HepG2 (cell line): ENCODE measurements around the gene MYADML2. TPM values are rescaled to one million over a fixed set of nuclear protein-coding genes. Genes with fewer than 3 reads are reported as not detected.

Source experiments
- FLYWCH1 ChIP-seq: sonication (generic); formaldehyde crosslinking; IDR thresholded peaks from 2 replicates; pipeline ENCODE4 v1.8.1; 2023; ENCODE audit warnings: mild to moderate bottlenecking, missing genetic modification reagents
- GFI1 ChIP-seq: sonication (generic); formaldehyde crosslinking; IDR thresholded peaks from 2 replicates; pipeline ENCODE4 v1.5.0; 2020; ENCODE audit warnings: missing genetic modification reagents, mild to moderate bottlenecking, borderline replicate concordance
- HOXD1 ChIP-seq: sonication (generic); formaldehyde crosslinking; IDR thresholded peaks from 2 replicates; pipeline ENCODE4 v1.5.0; 2020; ENCODE audit warnings: missing genetic modification reagents
- IRX3 ChIP-seq: sonication (generic); formaldehyde crosslinking; IDR thresholded peaks from 2 replicates; pipeline ENCODE4 v1.8.1; 2023; ENCODE audit warnings: mild to moderate bottlenecking, low read depth, missing genetic modification reagents, borderline replicate concordance
- NONO ChIP-seq, 2 experiments: fragments of 450-650 bp in 1 of 2; sonication (generic) in 1 of 2; formaldehyde crosslinking in 1 of 2; IDR thresholded peaks in 1 of 2; conservative IDR thresholded peaks in 1 of 2; 2 replicates each; pipeline versions ENCODE4 v1.6.1 to v1.8.0; 2017 to 2022; ENCODE audit warnings: mild to moderate bottlenecking in 1 of 2, missing genetic modification reagents in 1 of 2, moderate library complexity in 1 of 2
- RFX1 ChIP-seq: fragments of 450-650 bp; IDR thresholded peaks from 2 replicates; pipeline ENCODE4 v1.6.1; 2017
- SIN3B ChIP-seq: fragments of 150-350 bp; IDR thresholded peaks from 2 replicates; pipeline ENCODE4 v1.6.1; 2014; ENCODE audit warnings: low read length
- SIX1 ChIP-seq: sonication (generic); formaldehyde crosslinking; IDR thresholded peaks from 2 replicates; pipeline ENCODE4 v1.4.0; 2020; ENCODE audit warnings: missing genetic modification reagents, borderline replicate concordance
- SRSF4 ChIP-seq: fragments of 200-400 bp; formaldehyde crosslinking; IDR thresholded peaks from one replicate; pipeline ENCODE4 v1.6.1; 2018; ENCODE audit warnings: mild to moderate bottlenecking, low read depth, low read length, moderate library complexity; ENCODE audit not compliant: poor library complexity, severe bottlenecking
- TCF7 ChIP-seq: sonication (generic); IDR thresholded peaks from 2 replicates; pipeline ENCODE4 v1.6.1; 2016; ENCODE audit warnings: antibody characterized with exemption, low read depth
- ZFP36 ChIP-seq: fragments of 150-350 bp; IDR thresholded peaks from 2 replicates; pipeline ENCODE4 v1.6.1; 2018; ENCODE audit warnings: borderline replicate concordance, low read length, low read depth; ENCODE audit not compliant: partially characterized antibody
- polyA plus RNA-seq, 8 experiments: library from polyadenylated mRNA; depleted of rRNA in 3 of 8; stranded (reverse) in 7 of 8; unstranded in 1 of 8; fragments of >200 nt; fragmentation: Illumina TruSeq in 4 of 8; extraction: Trizol in 4 of 8; gene quantifications; 2 replicates each; pipeline versions ENCODE4 v1.2.1 to v1.2.3, GENCODE V29; 2011 to 2016; ENCODE audit warnings: low read depth in 4 of 8, missing spikeins in 1 of 8, mixed read lengths in 1 of 8; ENCODE audit not compliant: insufficient read depth in 1 of 8
- total RNA-seq, 5 experiments: library from RNA; depleted of rRNA; stranded (reverse); fragments of >200 nt; fragmentation: Illumina TruSeq; extraction: Trizol; gene quantifications; 2 replicates each; pipeline ENCODE4 v1.2.3, GENCODE V29; 2016; ENCODE audit warnings: low read depth in 1 of 5
- TF ChIP-seq, protein P1 (sequence below): sonication (generic); formaldehyde crosslinking; conservative IDR thresholded peaks from 2 replicates; pipeline ENCODE4 v1.4.0; 2020; ENCODE audit warnings: missing genetic modification reagents
- TF ChIP-seq, protein P2 (sequence below), 2 experiments: sonication (generic) in 1 of 2; formaldehyde crosslinking in 1 of 2; IDR thresholded peaks; 2 replicates each; pipeline versions ENCODE4 v1.5.1 to v1.6.1; 2011 to 2020; ENCODE audit warnings: borderline replicate concordance in 1 of 2, low read depth in 1 of 2, low read length in 1 of 2, mild to moderate bottlenecking in 1 of 2, missing genetic modification reagents in 1 of 2, moderate library complexity in 1 of 2
- TF ChIP-seq, protein P3 (sequence below): sonication (generic); formaldehyde crosslinking; IDR thresholded peaks from 2 replicates; pipeline ENCODE4 v1.5.0; 2020; ENCODE audit warnings: mild to moderate bottlenecking, missing genetic modification reagents
- TF ChIP-seq, protein P4 (sequence below): sonication (generic); formaldehyde crosslinking; IDR thresholded peaks from 2 replicates; pipeline ENCODE4 v1.5.1; 2020; ENCODE audit warnings: mild to moderate bottlenecking, missing genetic modification reagents, moderate library complexity
- TF ChIP-seq, protein P5 (sequence below): sonication (generic); formaldehyde crosslinking; IDR thresholded peaks from 2 replicates; pipeline ENCODE4 v1.5.0; 2020; ENCODE audit warnings: mild to moderate bottlenecking, missing genetic modification reagents
- TF ChIP-seq, protein P6 (sequence below): IDR thresholded peaks from 2 replicates; pipeline ENCODE4 v1.6.1; 2016; ENCODE audit warnings: missing compliant biosample characterization, missing genetic modification reagents, borderline replicate concordance

The MYADML2 gene
- total and polyA plus RNA-seq, 2 of the 13 experiments (the other 11 are each of a cell fraction or from before 2014, with no cell fraction given): not detected

DNA sequence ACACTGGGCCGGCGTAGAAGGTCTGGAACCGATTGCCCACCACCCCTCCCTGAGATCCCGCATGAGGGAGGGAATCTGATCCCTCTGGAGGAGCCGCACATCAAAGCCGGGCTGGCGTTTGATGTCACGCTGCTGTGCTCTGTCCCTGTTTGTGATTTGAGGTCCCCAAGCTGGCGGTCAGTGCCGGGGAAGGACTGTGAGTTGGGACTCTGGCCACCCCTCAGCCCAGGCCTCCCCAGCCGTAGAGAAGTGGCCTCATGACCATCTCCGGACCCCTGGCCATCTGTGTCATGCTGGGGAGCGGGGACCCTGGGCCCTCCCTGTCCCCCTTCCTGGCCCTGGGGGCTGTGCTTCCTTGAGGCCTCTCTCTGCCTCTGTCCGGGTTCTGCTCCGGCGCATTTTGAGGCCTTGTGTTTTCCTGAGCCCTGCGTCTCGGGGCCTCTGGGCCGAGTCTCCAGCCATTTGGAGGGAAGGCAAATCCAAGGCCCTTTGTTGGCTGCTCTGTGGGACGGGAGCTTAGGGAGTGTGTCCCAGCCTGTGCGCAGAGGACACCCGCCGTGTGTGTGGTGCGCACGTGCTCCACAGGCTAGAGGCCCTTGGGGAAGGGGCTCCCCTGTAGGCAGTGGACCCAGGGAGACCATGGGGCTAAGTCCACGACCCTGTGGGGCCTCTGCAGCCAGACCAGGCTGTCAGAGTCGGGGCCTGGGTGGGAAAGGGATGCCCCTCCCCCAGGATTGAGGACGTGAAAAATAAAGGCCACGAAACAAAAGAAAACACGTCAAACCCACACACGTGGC, 45.5 kb upstream of the MYADML2 start (continued):
- TF ChIP-seq TCF7 (peak; percentile 99), FLYWCH1 (CRISPR knock-in tag) (peak; percentile 86; the same call in 1 of the 2 replicates), GFI1 (CRISPR knock-in tag) (peak; percentile 76), HOXD1 (CRISPR knock-in tag) (peak; percentile 70), IRX3 (CRISPR knock-in tag) (peak; percentile 98), NONO (IDR thresholded peaks at IDR 0.05) (no peak), NONO (CRISPR knock-in tag; conservative IDR thresholded peaks at IDR 0.05) (peak; percentile 96), RFX1 (no peak), ZFP36 (no peak), SIX1 (CRISPR knock-in tag) (peak; percentile 99), SIN3B (no peak), SRSF4 (peak; percentile 53)
- TF ChIP-seq, protein P1, sequence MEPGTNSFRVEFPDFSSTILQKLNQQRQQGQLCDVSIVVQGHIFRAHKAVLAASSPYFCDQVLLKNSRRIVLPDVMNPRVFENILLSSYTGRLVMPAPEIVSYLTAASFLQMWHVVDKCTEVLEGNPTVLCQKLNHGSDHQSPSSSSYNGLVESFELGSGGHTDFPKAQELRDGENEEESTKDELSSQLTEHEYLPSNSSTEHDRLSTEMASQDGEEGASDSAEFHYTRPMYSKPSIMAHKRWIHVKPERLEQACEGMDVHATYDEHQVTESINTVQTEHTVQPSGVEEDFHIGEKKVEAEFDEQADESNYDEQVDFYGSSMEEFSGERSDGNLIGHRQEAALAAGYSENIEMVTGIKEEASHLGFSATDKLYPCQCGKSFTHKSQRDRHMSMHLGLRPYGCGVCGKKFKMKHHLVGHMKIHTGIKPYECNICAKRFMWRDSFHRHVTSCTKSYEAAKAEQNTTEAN (CRISPR knock-in tag): peak; percentile 85
- TF ChIP-seq, protein P2, sequence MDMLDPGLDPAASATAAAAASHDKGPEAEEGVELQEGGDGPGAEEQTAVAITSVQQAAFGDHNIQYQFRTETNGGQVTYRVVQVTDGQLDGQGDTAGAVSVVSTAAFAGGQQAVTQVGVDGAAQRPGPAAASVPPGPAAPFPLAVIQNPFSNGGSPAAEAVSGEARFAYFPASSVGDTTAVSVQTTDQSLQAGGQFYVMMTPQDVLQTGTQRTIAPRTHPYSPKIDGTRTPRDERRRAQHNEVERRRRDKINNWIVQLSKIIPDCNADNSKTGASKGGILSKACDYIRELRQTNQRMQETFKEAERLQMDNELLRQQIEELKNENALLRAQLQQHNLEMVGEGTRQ (IDR thresholded peaks at IDR 0.05; ENCODE audit: low read depth, low read length): peak; percentile 27; the same call in 1 of the 2 replicates
- TF ChIP-seq, protein P2 (CRISPR knock-in tag; IDR thresholded peaks at IDR 0.05; ENCODE audit: borderline replicate concordance): peak; percentile 77
- TF ChIP-seq, protein P3, sequence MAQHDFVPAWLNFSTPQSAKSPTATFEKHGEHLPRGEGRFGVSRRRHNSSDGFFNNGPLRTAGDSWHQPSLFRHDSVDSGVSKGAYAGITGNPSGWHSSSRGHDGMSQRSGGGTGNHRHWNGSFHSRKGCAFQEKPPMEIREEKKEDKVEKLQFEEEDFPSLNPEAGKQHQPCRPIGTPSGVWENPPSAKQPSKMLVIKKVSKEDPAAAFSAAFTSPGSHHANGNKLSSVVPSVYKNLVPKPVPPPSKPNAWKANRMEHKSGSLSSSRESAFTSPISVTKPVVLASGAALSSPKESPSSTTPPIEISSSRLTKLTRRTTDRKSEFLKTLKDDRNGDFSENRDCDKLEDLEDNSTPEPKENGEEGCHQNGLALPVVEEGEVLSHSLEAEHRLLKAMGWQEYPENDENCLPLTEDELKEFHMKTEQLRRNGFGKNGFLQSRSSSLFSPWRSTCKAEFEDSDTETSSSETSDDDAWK (CRISPR knock-in tag): no peak
- TF ChIP-seq, protein P4, sequence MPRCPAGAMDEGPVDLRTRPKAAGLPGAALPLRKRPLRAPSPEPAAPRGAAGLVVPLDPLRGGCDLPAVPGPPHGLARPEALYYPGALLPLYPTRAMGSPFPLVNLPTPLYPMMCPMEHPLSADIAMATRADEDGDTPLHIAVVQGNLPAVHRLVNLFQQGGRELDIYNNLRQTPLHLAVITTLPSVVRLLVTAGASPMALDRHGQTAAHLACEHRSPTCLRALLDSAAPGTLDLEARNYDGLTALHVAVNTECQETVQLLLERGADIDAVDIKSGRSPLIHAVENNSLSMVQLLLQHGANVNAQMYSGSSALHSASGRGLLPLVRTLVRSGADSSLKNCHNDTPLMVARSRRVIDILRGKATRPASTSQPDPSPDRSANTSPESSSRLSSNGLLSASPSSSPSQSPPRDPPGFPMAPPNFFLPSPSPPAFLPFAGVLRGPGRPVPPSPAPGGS (CRISPR knock-in tag): peak; percentile 99
- TF ChIP-seq, protein P5, sequence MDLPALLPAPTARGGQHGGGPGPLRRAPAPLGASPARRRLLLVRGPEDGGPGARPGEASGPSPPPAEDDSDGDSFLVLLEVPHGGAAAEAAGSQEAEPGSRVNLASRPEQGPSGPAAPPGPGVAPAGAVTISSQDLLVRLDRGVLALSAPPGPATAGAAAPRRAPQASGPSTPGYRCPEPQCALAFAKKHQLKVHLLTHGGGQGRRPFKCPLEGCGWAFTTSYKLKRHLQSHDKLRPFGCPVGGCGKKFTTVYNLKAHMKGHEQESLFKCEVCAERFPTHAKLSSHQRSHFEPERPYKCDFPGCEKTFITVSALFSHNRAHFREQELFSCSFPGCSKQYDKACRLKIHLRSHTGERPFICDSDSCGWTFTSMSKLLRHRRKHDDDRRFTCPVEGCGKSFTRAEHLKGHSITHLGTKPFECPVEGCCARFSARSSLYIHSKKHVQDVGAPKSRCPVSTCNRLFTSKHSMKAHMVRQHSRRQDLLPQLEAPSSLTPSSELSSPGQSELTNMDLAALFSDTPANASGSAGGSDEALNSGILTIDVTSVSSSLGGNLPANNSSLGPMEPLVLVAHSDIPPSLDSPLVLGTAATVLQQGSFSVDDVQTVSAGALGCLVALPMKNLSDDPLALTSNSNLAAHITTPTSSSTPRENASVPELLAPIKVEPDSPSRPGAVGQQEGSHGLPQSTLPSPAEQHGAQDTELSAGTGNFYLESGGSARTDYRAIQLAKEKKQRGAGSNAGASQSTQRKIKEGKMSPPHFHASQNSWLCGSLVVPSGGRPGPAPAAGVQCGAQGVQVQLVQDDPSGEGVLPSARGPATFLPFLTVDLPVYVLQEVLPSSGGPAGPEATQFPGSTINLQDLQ (CRISPR knock-in tag): peak; percentile 88
- TF ChIP-seq, protein P6, sequence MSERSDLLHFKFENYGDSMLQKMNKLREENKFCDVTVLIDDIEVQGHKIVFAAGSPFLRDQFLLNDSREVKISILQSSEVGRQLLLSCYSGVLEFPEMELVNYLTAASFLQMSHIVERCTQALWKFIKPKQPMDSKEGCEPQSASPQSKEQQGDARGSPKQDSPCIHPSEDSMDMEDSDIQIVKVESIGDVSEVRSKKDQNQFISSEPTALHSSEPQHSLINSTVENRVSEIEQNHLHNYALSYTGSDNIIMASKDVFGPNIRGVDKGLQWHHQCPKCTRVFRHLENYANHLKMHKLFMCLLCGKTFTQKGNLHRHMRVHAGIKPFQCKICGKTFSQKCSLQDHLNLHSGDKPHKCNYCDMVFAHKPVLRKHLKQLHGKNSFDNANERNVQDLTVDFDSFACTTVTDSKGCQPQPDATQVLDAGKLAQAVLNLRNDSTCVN (CRISPR knock-in tag): peak; percentile 83; the same call in 1 of the 2 replicates
